HUDEP-2 (cell line): ENCODE measurements around the gene NASP.

Source experiments
- DNase-seq, 76 experiments: peaks; one replicate each; lab custom pipeline; 2025; ENCODE audit not compliant: unreplicated experiment in 76 of 76; lab: John Stamatoyannopoulos, UW

NASP gene

GRCh38 chr1:45660336-45660735 lies 76.5 kb downstream of the NASP start:
- no peak for DNase-seq

GRCh38 chr1:45666836-45667235 lies 83.0 kb downstream of the NASP start:
- no peak for DNase-seq

GRCh38 chr1:45667321-45668111 lies 83.7 kb downstream of the NASP start:
- DNase-seq: no peak
